Measurements from ENCODE around the gene SCN2B.

The SCN2B gene

GRCh38 chr11:118135796-118136165, 40.7 kb downstream of the SCN2B start:
- no peak for DNase-seq (ENCODE audit: low read depth in 4 of 4, low spot score in 1 of 4)

GRCh38 chr11:118135051-118135795, 41.2 kb downstream of the SCN2B start:
- no peak for DNase-seq (ENCODE audit: low read depth in 4 of 4, low spot score in 1 of 4)

GRCh38 chr11:118133816-118134215, 42.6 kb downstream of the SCN2B start:
- no peak for DNase-seq (ENCODE audit: low read depth in 4 of 4, low spot score in 1 of 4)

- DNase-seq (ENCODE audit: low read depth in 4 of 4, low spot score in 1 of 4): no peak
Measured at GRCh38 chr11:118132385-118133151, 43.9 kb downstream of the SCN2B start.

- DNase-seq (ENCODE audit: low read depth in 4 of 4, low spot score in 1 of 4): no peak
Measured at GRCh38 chr11:118129471-118130172, 46.8 kb downstream of the SCN2B start.

GRCh38 chr11:118128721-118129470, 47.5 kb downstream of the SCN2B start:
- no peak for DNase-seq (ENCODE audit: low read depth in 4 of 4, low spot score in 1 of 4)

- no peak for DNase-seq (ENCODE audit: low read depth in 4 of 4, low spot score in 1 of 4)
Measured at GRCh38 chr11:118128310-118128709, 48.1 kb downstream of the SCN2B start.

GRCh38 chr11:118126082-118126838, 50.2 kb downstream of the SCN2B start:
- no peak for DNase-seq (ENCODE audit: low read depth in 4 of 4, low spot score in 1 of 4)

- no peak for DNase-seq (ENCODE audit: low read depth in 4 of 4, low spot score in 1 of 4)
Measured at GRCh38 chr11:118124929-118125535, 51.4 kb downstream of the SCN2B start.

- DNase-seq (ENCODE audit: low read depth in 4 of 4, low spot score in 1 of 4): no peak
Measured at GRCh38 chr11:118120793-118121192, 55.6 kb downstream of the SCN2B start.

GRCh38 chr11:118117790-118118601, 58.4 kb downstream of the SCN2B start:
- DNase-seq (ENCODE audit: low read depth in 4 of 4, low spot score in 1 of 4): no peak

- DNase-seq (ENCODE audit: low read depth in 4 of 4, low spot score in 1 of 4): no peak
Measured at GRCh38 chr11:118115048-118115447, 61.4 kb downstream of the SCN2B start.

- DNase-seq (ENCODE audit: low read depth in 4 of 4, low spot score in 1 of 4): no peak
Measured at GRCh38 chr11:118114266-118114665, 62.2 kb downstream of the SCN2B start.

GRCh38 chr11:118112711-118113430, 63.6 kb downstream of the SCN2B start:
- no peak for DNase-seq (ENCODE audit: low read depth in 4 of 4, low spot score in 1 of 4)
